ENCODE results near the gene ANKRD55.
"Not testable (repeated sequence)": the region's sequence is repeated elsewhere in the genome, so short reads cannot be mapped to it uniquely, and the experiment has no call there.

The ANKRD55 gene

GRCh38 chr5:56168066-56168478 is 65.1 kb downstream of the ANKRD55 start:
- DNase-seq (ENCODE audit: low read depth): no peak

- no peak for DNase-seq (ENCODE audit: low read depth)
These were observed 65.6 kb downstream of the ANKRD55 start for GRCh38 chr5:56167519-56167918.

GRCh38 chr5:56166671-56167385 is 66.3 kb downstream of the ANKRD55 start:
- DNase-seq (ENCODE audit: low read depth): no peak

GRCh38 chr5:56164376-56164775 is 68.8 kb downstream of the ANKRD55 start:
- no peak for DNase-seq (ENCODE audit: low read depth)

GRCh38 chr5:56161927-56162326 is 71.2 kb downstream of the ANKRD55 start:
- DNase-seq (ENCODE audit: low read depth): no peak

- DNase-seq (ENCODE audit: low read depth): no peak
These were observed 71.7 kb downstream of the ANKRD55 start for GRCh38 chr5:56161439-56161823.

- no peak for DNase-seq (ENCODE audit: low read depth)
These were observed 72.2 kb downstream of the ANKRD55 start for GRCh38 chr5:56160723-56161438.

GRCh38 chr5:56159521-56159947 is 73.6 kb downstream of the ANKRD55 start:
- no peak for DNase-seq (ENCODE audit: low read depth)

- no peak for DNase-seq (ENCODE audit: low read depth)
These were observed 74.7 kb downstream of the ANKRD55 start for GRCh38 chr5:56158331-56158960.

- not testable (repeated sequence) for DNase-seq (ENCODE audit: low read depth)
These were observed 75.9 kb downstream of the ANKRD55 start for GRCh38 chr5:56157191-56157621.

- DNase-seq (ENCODE audit: low read depth): not testable (repeated sequence)
These were observed 76.4 kb downstream of the ANKRD55 start for GRCh38 chr5:56156585-56157190.

- DNase-seq (ENCODE audit: low read depth): no peak
These were observed 77.0 kb downstream of the ANKRD55 start for GRCh38 chr5:56155992-56156584.

GRCh38 chr5:56154732-56155484 is 78.2 kb downstream of the ANKRD55 start:
- no peak for DNase-seq (ENCODE audit: low read depth)

- no peak for DNase-seq (ENCODE audit: low read depth)
These were observed 80.7 kb downstream of the ANKRD55 start for GRCh38 chr5:56152437-56152836.

- not testable (repeated sequence) for DNase-seq (ENCODE audit: low read depth)
These were observed 82.4 kb downstream of the ANKRD55 start for GRCh38 chr5:56150756-56151155.

- no peak for DNase-seq (ENCODE audit: low read depth)
These were observed 84.6 kb downstream of the ANKRD55 start for GRCh38 chr5:56148453-56148971.

GRCh38 chr5:56147659-56148230 is 85.4 kb downstream of the ANKRD55 start:
- no peak for DNase-seq (ENCODE audit: low read depth)

GRCh38 chr5:56147106-56147505 is 86.0 kb downstream of the ANKRD55 start:
- no peak for DNase-seq (ENCODE audit: low read depth)

GRCh38 chr5:56146674-56147073 is 86.5 kb downstream of the ANKRD55 start:
- DNase-seq (ENCODE audit: low read depth): no peak

- DNase-seq (ENCODE audit: low read depth): no peak
These were observed 87.6 kb downstream of the ANKRD55 start for GRCh38 chr5:56145511-56145910.

- no peak for DNase-seq (ENCODE audit: low read depth)
These were observed 88.0 kb downstream of the ANKRD55 start for GRCh38 chr5:56145106-56145505.

Data from T-helper 22 cell (primary cell).